ENCODE results near the gene BICRAL. TPM values are rescaled to one million over a fixed set of nuclear protein-coding genes. Genes with fewer than 3 reads are reported as not detected.

Gene BICRAL
- total and polyA plus RNA-seq, 9 of the 15 experiments (the other 6 are each of a cell fraction or from before 2014, with no cell fraction given): 1.2 to 11.9 (median 5.6) TPM

DNA sequence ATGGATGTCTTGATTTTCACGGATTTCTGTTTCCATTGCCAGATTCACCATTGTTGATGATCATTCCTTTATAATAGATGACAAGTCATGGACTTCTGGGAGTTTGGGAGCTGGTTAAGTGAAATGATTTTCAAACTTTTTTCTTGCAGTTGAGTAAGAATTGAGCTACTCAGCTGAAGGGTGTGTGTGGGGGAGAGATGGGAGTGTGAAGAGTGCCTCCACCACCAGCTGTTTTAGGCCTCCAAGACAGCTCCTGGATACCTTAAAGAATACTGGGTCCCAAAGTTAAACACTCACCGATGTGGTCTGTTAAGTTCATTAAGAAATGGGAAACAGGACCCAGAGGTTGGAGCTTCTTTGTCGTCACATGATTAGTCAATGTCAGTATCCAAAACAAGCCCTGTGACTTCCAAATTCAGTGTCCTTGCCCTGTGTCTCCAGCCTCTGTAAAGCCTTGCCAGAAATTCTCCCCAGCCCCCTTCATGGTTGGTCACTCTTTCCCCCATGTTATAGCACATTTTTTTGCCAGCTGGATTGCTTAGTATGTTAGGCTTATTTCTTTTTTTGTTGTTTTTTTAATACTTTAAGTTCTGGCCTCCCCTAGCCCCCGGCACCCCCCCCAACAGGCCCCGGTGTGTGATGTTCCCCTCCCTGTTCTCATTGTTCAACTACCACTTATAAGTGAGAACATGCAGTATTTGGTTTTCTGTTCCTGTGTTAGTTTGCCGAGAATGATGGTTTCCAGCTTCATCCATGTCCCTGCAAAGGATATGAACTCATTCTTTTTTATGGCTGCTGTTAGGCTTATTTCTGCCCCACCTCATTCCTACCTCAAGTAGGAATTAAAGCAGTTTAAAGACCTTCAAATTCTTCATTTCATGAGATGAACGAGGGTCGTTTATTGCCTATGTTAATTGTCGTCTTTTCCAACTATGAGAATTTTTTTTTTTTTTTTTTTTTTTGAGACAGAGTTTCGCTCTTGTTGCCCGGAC lies 26.9 kb downstream of the BICRAL start:
- H3K9ac ChIP-seq (ENCODE audit: insufficient read depth in 1 of 2, low read depth in 2 of 2, low read length in 2 of 2): no peak overlapping the region
- no peaks in the 10 kb centered on the region for H3K27me3 ChIP-seq (ENCODE audit: control insufficient read depth in 2 of 2, insufficient read depth in 2 of 2, low read length in 2 of 2)
- ATAC-seq (no peak; the same call in 2 of the 3 replicates), FAIRE-seq (no peak), DNase-seq (ENCODE audit: extremely low read depth in 1 of 4, low spot score in 3 of 4) (no peak)
- no peak overlapping the region for H3K4me3 ChIP-seq
- ChIA-PET POLR2A (interaction anchor here (0.7 to 3.5 kb wide), 9 partner anchors 16 to 88 kb away, joined by 3 to 21 read pairs (median 5); partner anchors contain the start of genes BICRAL and RPL7L1), CTCF (ENCODE audit: low intra/inter-chr PET ratio) (no interaction called here)
- H3K79me2 ChIP-seq (ENCODE audit: control insufficient read depth, insufficient read depth, low read length): no peaks in the 10 kb centered on the region
- no TSS peak for BruUV-seq (replicated peaks)
- no peaks in the 10 kb centered on the region for H3K9me1 ChIP-seq (ENCODE audit: control insufficient read depth, insufficient read depth, low read length)
- intact Hi-C loops (cut with micrococcal nuclease) (no loop called here), in situ Hi-C loops (cut with MboI) (no loop called here)
- H3K4me1 ChIP-seq (replicated peaks in 1 of 2; ENCODE audit: control insufficient read depth in 2 of 2, insufficient read depth in 2 of 2, low read length in 2 of 2): no peaks in the 10 kb centered on the region
- no peak for TF ChIP-seq MECOM (CRISPR knock-in tag; IDR thresholded peaks at IDR 0.05)
- 0 out of 2 replicates have a peak, but pooled peaks have one; percentile 6 for TF ChIP-seq TFE3 (CRISPR knock-in tag; IDR thresholded peaks at IDR 0.05)
- TF ChIP-seq BRF1 (IDR thresholded peaks at IDR 0.05; ENCODE audit: borderline replicate concordance, extremely low read depth, insufficient read length): no peak
- TF ChIP-seq ZNF696 (CRISPR knock-in tag; conservative IDR thresholded peaks at IDR 0.05): no peak
- TF ChIP-seq ZKSCAN8 (CRISPR knock-in tag; IDR thresholded peaks at IDR 0.05): no peak
- no peak for TF ChIP-seq TAF15 (IDR thresholded peaks at IDR 0.05; ENCODE audit: low read depth, low read length)
- peaks cover 4% of the 10 kb centered on the region; the same call in 1 of the 2 replicates for H4K20me1 ChIP-seq (replicated peaks; ENCODE audit: control insufficient read depth, insufficient read depth, low read length)
- H3K36me3 ChIP-seq (ENCODE audit: control insufficient read depth, insufficient read depth, low read length): no peaks in the 10 kb centered on the region
- 70% methylated on average over 10 of the region's 11 CpGs for WGBS (ENCODE audit: insufficient coverage, low coverage, missing lambda C conversion rate)
- no peak overlapping the region for H3K4me2 ChIP-seq (ENCODE audit: insufficient read depth, low read length)
- H3K27ac ChIP-seq (ENCODE audit: extremely low read depth, low read depth, low read length): no peak overlapping the region
- no peaks in the 10 kb centered on the region for H3K9me3 ChIP-seq (replicated peaks; ENCODE audit: control insufficient read depth, insufficient read depth, low read depth, low read length)
- H2AFZ ChIP-seq (ENCODE audit: low read depth, low read length): no peak overlapping the region

All from K562 (cell line).